ENCODE data around the gene ANKRD39.

Gene ANKRD39

DNA sequence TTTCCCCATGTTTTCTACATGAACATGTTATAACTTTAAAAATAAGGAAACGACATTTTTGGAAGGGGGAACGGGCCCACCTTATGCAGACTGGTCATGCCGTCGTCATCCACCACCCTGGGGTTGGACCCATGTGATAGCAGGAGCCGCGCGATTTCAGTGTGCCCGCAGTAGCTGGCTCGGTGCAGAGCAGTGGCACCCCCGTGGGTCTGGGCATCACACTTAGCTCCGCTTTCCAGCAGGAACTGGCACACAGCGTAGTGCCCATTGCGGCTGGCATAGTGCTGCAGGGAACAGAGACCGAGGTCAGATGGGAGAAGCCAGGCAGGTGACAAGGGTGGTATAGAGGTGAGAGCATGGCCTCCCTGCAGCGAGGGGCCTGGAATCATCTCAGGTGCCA, 4.5 kb downstream of the ANKRD39 start:
- peaks cover 38% of the 10 kb centered on the region for H3K36me3 Mint-ChIP-seq (ENCODE audit: low read depth)
- TF ChIP-seq, protein P1, sequence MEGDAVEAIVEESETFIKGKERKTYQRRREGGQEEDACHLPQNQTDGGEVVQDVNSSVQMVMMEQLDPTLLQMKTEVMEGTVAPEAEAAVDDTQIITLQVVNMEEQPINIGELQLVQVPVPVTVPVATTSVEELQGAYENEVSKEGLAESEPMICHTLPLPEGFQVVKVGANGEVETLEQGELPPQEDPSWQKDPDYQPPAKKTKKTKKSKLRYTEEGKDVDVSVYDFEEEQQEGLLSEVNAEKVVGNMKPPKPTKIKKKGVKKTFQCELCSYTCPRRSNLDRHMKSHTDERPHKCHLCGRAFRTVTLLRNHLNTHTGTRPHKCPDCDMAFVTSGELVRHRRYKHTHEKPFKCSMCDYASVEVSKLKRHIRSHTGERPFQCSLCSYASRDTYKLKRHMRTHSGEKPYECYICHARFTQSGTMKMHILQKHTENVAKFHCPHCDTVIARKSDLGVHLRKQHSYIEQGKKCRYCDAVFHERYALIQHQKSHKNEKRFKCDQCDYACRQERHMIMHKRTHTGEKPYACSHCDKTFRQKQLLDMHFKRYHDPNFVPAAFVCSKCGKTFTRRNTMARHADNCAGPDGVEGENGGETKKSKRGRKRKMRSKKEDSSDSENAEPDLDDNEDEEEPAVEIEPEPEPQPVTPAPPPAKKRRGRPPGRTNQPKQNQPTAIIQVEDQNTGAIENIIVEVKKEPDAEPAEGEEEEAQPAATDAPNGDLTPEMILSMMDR (IDR thresholded peaks at IDR 0.05): no peak
- H3K27me3 Mint-ChIP-seq (ENCODE audit: low read depth, poor library complexity): peaks cover 2% of the 10 kb centered on the region
- H3K4me3 Mint-ChIP-seq: no peak overlapping the region
- H3K27ac Mint-ChIP-seq: no peak overlapping the region
- no peaks in the 10 kb centered on the region for H3K9me3 Mint-ChIP-seq
- peaks cover 28% of the 10 kb centered on the region for H3K4me1 Mint-ChIP-seq
- DNase-seq: no peak

DNA sequence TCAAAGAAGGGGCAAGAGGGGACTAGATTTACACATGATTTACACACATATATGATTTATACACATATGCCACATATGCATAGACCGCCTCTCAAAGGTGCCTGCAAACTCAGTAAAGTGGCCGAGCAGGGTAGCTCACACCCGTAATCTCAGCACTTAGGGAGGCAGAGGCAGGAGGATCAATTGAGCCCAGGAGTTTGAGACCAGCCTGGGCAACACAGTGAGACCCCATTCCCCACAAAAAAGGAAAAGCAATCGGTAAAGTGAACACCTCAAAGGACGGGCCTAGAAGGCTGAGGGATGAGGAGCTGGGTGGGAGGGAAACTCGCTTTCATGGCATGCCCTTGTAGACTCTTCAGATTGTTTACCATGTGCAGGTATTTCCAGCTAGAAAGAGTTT, 5.1 kb downstream of the ANKRD39 start:
- no peak for DNase-seq
- H3K9me3 Mint-ChIP-seq: no peaks in the 10 kb centered on the region
- H3K4me3 Mint-ChIP-seq: no peak overlapping the region
- H3K36me3 Mint-ChIP-seq (ENCODE audit: low read depth): peaks cover 44% of the 10 kb centered on the region
- TF ChIP-seq, protein P1 (IDR thresholded peaks at IDR 0.05): no peak
- H3K27me3 Mint-ChIP-seq (ENCODE audit: low read depth, poor library complexity): peaks cover 2% of the 10 kb centered on the region
- no peak overlapping the region for H3K27ac Mint-ChIP-seq
- H3K4me1 Mint-ChIP-seq: peaks cover 35% of the 10 kb centered on the region

DNA sequence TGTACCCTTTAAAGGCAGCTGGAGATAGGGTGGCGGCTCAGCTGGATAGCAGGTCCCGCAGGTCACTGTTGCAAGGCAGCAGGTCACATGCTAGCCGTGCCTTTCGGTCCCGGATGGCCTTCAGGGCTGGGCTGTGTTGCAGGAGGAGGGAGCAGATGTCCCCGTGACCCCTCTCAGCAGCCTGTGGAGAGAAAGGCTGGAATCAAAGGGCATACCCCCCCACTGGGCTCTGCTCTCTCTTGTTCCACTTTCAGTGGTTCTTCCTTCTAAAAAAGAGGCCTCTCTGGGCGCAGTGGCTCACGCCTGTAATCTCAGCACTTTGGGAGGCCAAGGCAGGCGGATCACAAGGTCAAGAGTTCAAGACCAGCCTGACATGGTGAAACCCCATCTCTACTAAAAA, 9.6 kb downstream of the ANKRD39 start:
- Mint-ChIP-seq H3K4me3 (no peak overlapping the region), H3K9me3 (no peaks in the 10 kb centered on the region), H3K4me1 (peaks cover 27% of the 10 kb centered on the region), H3K27ac (peak overlapping the region; percentile 37), H3K27me3 (ENCODE audit: low read depth, poor library complexity) (no peaks in the 10 kb centered on the region), H3K36me3 (ENCODE audit: low read depth) (peaks cover 50% of the 10 kb centered on the region)
- TF ChIP-seq, protein P1 (IDR thresholded peaks at IDR 0.05): no peak
- DNase-seq: peak; percentile 30

DNA sequence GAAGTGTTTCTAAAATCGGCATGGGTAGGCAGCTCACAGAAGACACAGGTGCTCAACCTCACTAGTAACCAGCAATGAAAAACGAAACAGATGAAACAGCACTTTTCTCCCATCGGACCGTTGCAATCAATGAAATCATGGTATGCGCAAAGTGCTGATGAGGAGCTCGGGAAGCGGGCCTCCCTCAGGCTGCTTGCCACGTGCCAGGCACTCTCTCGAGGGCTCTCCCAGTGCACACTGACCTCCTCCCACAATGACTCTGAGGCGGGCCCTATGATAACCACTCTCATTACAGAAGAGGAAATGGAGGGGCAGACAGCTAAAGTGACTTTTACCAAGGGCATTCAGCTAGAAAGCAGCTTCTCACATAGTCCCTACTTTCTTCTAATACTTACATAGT, 10.2 kb downstream of the ANKRD39 start:
- Mint-ChIP-seq H3K9me3 (no peaks in the 10 kb centered on the region), H3K36me3 (ENCODE audit: low read depth) (peaks cover 43% of the 10 kb centered on the region), H3K4me3 (no peak overlapping the region), H3K27me3 (ENCODE audit: low read depth, poor library complexity) (no peaks in the 10 kb centered on the region), H3K4me1 (peaks cover 34% of the 10 kb centered on the region), H3K27ac (peak overlapping the region; percentile 37)
- TF ChIP-seq, protein P1 (IDR thresholded peaks at IDR 0.05): no peak
- no peak for DNase-seq

DNA sequence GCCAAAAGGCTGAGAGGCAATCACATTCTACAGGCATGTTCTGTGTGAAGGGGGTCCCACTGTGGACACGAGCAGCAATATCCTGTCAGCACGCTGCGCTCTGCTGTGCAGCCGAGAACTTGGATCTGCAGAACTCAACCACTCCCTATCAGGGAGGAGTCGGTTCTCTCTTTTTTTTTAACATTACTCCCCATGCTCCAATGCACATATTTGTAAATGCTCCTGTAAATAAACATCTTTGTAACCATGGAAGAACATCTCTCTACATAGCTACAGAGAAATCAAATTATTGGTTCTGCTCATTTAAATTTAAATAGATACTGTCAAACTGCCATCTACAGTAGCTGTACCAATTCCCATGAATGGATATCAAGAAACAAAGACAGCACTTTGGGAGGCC, 11.0 kb downstream of the ANKRD39 start:
- H3K27me3 Mint-ChIP-seq (ENCODE audit: low read depth, poor library complexity): no peaks in the 10 kb centered on the region
- peaks cover 37% of the 10 kb centered on the region for H3K36me3 Mint-ChIP-seq (ENCODE audit: low read depth)
- no peak overlapping the region for H3K27ac Mint-ChIP-seq
- H3K4me1 Mint-ChIP-seq: peaks cover 42% of the 10 kb centered on the region
- no peak overlapping the region for H3K4me3 Mint-ChIP-seq
- no peak for DNase-seq
- TF ChIP-seq, protein P1 (IDR thresholded peaks at IDR 0.05): no peak
- H3K9me3 Mint-ChIP-seq: no peaks in the 10 kb centered on the region

DNA sequence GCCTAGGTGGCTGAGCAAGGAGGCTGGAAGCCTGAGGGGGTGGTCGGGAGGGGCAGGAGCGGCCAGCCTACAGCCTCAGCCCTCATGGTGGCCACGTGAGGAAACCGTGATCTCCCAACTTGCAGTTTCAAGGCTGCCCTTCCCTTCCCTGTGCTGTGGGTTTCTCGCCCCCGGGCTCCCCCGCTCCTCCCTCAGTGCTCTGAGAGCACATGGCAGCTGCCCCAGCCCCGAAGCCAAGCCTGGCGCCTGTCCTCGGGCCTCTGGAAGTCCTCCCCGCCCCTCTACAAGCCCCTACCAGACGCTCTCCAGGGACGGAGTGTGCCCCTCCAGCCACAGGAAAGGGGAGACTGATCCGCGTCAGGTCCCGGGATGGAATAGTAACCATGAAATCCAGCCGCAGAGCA, 13.4 kb downstream of the ANKRD39 start:
- peaks cover 54% of the 10 kb centered on the region for H3K4me1 Mint-ChIP-seq
- no peaks in the 10 kb centered on the region for H3K27me3 Mint-ChIP-seq (ENCODE audit: low read depth, poor library complexity)
- H3K9me3 Mint-ChIP-seq: no peaks in the 10 kb centered on the region

More for the DNA sequence above, 13.4 kb downstream of the ANKRD39 start:
- TF ChIP-seq, protein P1 (IDR thresholded peaks at IDR 0.05): no peak
- Mint-ChIP-seq H3K36me3 (ENCODE audit: low read depth) (peaks cover 20% of the 10 kb centered on the region), H3K4me3 (no peak overlapping the region), H3K27ac (peak overlapping the region; percentile 42)
- no peak for DNase-seq

All from nephron progenitor cell (in vitro differentiated cells).